Measurements from ENCODE around the gene TRPC4AP.

Gene TRPC4AP

DNA sequence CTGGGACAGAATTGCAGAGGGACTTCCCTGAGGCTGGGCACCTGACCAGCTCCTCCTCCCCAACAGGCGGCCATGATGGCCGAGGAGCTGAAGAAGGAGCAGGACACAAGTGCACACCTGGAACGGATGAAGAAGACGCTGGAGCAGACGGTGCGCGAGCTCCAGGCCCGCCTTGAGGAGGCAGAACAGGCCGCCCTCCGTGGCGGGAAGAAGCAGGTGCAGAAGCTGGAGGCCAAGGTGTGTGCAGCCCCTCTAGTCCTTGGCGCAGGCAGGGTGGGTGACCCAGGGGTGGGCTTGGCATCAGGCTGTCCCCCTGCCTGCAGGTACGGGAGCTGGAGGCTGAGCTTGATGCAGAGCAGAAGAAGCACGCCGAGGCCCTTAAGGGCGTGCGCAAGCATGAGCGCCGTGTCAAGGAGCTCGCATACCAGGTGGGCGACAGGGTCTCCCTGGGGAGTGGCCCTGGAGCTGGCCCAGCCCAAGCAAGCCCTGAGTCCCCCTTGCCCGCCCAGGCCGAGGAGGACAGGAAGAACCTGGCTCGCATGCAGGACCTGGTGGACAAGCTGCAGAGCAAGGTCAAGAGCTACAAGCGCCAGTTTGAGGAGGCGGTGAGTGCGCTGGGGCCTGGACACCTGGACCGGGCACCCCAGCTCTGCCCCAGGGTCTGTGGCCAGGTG is 91.5 kb downstream of the TRPC4AP start:
- DNase-seq (ENCODE audit: low read depth): no peak

DNA sequence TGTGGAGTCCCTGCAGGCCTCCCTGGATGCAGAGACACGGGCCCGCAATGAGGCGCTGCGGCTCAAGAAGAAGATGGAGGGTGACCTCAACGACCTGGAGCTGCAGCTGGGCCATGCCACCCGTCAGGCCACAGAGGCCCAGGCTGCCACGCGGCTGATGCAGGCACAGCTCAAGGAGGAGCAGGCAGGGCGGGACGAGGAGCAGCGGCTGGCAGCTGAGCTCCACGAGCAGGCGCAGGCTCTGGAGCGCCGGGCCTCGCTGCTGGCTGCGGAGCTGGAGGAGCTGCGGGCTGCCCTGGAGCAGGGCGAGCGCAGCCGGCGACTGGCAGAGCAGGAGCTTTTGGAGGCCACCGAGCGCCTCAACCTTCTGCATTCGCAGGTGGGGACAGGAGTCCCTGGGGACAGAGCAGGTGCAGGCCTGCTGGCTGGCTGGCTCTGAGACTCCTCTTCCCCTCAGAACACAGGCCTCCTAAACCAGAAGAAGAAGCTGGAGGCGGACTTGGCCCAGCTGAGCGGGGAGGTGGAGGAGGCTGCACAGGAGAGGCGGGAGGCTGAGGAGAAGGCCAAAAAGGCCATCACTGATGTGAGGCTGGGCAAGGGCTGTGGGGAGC is 92.2 kb downstream of the TRPC4AP start:
- DNase-seq (ENCODE audit: low read depth): no peak

DNA sequence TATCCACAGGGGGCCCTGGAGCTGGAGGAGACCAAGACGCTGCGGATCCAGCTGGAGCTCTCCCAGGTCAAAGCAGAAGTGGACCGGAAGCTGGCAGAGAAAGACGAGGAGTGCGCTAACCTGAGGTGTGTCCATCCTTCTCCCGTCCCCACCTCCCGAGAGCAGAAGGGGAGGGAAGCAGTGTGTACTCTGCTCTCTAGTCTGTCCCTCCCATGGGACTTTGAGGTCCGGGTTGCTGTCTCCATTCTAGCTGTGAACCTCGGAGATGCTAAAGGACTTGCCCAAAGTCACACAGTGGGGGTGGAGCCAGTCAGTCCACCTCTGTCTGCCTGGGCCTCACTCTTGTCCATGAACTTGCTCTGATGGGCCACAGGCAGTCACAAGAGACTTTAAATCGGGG is 92.8 kb downstream of the TRPC4AP start:
- DNase-seq (ENCODE audit: low read depth): no peak

DNA sequence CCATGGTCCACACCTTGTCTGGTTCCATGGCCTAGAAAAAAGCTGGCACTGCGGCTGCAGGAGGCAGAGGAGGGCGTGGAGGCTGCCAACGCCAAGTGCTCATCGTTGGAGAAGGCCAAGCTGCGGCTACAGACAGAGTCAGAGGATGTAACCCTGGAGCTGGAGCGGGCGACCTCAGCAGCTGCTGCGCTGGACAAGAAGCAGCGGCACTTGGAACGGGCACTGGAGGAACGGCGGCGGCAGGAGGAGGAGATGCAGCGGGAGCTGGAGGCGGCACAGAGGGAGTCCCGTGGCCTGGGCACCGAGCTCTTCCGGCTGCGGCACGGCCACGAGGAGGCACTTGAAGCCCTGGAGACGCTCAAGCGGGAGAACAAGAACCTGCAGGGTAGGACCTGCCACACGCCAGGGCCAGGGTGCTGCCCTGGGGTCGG is 93.6 kb downstream of the TRPC4AP start:
- DNase-seq (ENCODE audit: low read depth): no peak

DNA sequence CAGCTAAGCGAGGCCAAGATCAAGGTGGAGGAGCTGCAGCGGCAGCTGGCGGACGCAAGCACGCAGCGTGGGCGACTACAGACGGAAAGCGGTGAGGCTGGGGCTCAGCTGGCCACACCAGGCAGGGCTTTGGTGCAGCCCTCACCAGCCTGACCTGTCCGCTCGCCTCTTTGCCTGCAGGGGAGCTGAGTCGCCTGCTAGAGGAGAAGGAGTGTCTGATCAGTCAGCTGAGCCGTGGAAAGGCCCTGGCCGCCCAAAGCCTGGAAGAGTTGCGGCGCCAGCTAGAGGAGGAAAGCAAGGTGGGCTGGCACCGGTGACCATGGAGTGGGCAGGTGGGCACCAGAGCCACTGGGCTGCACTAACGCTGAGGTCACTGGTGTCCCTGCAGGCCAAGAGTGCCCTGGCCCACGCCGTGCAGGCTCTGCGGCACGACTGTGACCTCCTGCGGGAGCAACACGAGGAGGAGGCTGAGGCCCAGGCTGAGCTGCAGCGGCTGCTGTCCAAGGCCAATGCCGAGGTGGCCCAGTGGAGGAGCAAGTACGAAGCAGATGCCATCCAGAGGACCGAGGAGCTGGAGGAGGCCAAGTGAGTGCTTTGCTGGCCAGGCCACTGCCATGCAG is 94.2 kb downstream of the TRPC4AP start:
- no peak for DNase-seq (ENCODE audit: low read depth)

DNA sequence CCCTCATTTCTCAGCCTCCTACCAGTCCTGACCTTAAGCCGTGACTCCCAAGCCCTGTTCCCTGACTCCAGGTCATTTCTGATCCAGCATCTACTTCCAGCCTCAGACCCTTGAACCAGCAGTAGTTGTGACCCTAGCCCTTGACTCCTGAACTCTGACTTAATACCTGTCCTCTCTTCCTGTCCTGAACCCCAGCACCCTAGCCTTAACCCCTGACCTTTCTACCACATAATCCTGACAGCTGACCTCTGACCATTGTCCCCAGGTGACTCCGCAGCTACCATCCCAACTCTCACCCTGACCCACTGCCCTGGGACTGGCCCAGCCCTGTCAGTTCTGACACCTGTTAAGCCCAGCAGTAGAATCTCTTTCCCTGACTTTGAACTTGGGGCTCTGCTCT is 94.8 kb downstream of the TRPC4AP start:
- DNase-seq (ENCODE audit: low read depth): no peak

DNA sequence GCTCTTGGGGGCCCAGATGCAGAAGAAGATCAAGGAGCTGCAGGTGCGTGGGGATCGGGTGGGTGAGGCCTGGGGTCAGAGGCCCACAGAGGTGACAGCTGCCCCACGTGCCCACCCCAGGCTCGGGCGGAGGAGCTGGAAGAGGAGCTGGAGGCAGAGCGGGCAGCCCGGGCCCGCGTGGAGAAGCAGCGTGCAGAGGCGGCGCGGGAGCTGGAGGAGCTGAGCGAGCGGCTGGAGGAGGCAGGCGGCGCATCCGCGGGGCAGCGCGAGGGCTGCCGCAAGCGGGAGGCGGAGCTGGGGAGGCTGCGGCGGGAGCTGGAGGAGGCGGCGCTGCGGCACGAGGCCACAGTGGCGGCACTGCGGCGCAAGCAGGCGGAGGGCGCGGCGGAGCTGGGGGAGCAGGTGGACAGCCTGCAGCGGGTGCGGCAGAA is 95.5 kb downstream of the TRPC4AP start:
- no peak for DNase-seq (ENCODE audit: low read depth)

DNA sequence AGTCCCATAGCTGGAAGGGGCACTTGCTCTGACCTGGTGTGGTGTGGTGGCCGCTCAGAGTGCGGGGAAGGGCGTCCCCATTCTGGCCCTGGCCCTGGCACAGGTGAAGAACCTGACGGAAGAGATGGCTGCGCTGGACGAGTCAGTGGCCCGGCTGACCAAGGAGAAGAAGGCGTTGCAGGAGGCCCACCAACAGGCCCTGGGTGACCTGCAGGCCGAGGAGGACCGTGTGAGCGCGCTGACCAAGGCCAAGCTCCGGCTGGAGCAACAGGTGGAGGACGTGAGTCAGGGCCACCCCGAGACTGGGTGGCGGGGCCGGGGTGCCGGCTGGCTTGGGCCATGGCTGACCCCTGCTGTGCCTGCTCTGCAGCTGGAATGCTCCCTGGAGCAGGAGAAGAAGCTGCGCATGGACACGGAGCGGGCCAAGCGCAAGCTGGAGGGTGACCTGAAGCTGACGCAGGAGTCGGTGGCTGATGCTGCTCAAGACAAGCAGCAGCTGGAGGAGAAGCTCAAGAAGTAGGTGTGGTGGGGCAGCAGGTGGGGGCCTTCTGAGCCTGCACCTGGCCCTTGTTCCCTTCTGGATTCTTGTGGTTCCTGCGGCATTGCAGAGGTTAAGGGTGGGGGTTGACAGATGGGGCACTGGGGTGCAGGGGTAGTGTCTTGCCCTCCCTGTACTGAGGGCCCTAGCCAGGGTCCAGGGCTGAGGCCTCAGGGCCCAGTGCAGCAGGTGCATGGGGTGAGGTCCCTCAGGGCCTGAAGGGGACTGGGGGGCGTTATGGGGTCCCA is 96.2 kb downstream of the TRPC4AP start:
- DNase-seq (ENCODE audit: low read depth): no peak

DNA sequence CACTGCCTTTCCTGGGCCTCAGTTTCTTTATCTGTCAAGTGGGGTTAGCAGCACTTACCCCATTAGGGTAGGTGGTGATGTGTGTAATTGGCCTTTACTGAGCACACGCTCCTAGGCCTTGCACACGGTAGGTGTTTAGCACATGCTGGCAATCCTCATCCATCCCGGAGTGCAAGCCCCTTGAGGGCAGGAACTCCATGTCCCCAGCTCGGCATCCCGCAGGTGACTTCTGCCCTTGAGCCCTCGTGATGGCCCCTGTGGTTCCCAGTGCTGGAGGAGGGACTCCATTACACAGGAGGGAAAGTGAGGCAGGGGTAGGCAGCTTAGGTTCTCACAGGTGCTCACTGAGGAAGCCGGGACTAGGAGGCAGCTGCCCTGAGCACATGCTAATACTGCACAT is 96.9 kb downstream of the TRPC4AP start:
- no peak for DNase-seq (ENCODE audit: low read depth)

DNA sequence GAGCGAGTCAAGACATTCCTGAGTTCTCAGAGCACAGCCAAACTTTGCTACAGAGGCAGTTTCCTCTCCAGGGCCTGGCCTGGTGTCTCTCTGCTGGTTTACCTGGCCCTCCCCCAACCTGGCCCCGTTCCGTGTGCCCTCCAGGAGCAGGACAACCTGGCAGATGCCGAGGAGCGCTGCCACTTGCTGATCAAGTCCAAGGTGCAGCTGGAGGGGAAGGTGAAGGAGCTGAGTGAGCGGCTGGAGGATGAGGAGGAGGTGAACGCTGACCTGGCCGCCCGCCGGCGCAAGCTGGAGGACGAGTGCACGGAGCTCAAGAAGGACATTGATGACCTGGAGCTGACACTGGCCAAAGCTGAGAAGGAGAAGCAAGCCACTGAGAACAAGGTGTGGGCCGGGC is 97.4 kb downstream of the TRPC4AP start:
- no peak for DNase-seq (ENCODE audit: low read depth)

DNA sequence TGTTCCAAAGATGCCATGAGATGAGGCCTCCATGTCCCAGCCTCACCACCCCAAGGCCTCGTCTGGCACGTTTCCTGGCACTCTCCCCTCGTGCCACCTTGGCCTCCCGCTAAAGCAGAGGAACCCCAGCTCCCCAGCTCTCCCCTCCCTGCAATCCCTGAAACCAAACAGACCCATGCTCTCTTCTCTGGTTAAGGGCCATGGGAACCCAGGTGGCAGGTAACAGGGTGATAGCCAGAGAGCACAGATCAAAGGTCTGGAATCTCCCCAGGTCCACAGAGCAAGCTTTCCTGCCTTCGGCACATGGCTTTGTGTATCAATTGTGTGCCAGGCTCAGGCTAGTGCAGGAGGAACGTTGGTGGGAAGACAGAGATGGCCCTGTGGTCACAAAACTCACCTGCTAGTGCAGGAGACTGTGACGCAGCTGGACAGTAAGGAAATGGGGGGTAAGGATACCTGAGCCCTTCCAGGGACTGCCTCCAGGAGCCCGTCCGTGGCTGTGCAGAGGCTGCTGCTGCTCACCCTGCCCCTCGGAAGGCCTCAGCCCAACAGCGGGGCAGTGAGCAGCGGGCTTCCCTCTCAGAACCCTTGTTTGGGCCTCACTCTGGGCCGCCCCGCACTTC is 98.0 kb downstream of the TRPC4AP start:
- no peak for DNase-seq (ENCODE audit: low read depth)

DNA sequence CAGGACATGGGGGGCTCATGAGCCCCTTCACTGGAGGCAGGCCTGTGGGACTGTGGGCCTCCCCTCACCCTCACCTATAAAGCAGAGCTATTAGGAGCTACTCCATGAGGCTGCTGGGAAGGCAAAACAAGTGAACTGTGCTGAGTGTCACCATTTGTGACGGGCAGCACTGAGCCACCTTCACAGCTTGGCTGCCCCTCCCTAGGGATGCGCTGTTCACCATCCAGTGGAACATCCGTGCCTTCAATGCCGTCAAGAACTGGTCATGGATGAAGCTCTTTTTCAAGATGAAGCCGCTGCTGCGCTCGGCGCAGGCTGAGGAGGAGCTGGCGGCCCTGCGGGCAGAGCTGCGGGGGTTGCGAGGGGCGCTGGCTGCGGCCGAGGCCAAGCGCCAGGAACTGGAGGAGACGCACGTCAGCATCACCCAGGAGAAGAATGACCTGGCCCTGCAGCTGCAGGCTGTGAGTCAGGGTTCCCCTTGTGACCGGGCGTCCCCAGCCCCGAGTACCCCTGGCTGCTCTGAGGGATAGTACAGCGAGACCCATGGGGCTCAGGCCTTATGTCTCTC is 98.6 kb downstream of the TRPC4AP start:
- no peak for DNase-seq (ENCODE audit: low read depth)

DNA sequence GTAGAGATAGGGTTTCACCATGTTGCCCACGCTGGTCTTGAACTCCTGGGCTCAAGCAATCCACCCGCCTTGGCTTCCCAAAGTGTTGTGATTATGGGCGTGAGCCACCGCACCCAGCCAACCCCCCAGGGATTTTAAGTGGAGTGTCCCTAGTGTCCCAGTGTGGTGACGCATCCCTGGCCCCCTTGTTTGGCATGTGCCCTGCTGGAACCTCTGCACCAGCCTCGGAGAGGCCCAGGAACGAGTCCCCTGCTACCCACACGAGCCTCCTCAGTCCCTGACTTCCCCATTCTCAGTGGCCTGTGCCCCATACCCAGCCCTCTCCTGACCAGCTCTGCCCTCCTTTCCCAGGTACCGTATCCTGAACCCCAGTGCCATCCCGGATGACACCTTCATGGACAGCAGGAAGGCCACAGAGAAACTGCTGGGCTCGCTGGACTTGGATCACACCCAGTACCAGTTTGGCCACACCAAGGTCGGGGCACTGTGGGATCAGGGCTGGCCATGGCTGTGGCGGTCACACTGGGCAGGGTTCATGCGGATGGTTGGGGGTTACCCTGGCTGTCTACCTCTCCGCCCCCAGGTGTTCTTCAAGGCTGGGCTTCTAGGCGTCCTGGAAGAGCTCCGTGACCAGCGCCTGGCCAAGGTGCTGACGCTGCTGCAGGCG is 99.7 kb downstream of the TRPC4AP start:
- DNase-seq (ENCODE audit: low read depth): no peak

DNA sequence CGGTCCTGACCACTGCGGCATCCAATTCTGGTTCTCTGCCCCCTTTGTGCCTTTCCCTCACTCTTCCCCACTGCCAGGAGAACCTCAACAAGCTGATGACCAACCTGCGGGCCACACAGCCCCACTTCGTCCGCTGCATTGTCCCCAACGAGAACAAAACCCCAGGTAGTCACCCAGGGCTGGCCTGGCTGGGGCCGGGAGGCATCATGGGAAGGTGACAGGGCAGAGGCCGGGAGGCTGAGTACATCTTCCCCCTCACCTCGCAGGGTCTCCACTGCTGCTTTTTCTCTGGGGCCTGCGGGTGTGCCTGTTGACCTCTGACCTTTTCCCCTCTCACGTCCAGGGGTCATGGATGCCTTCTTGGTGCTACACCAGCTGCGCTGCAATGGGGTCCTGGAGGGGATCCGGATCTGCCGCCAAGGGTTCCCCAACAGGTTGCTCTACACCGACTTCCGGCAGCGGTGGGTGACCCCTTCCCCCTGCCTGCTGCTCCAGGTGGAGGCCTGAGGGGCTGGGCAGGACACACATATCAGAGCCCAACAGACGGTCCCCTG is 101.9 kb downstream of the TRPC4AP start:
- DNase-seq (ENCODE audit: low read depth): no peak

DNA sequence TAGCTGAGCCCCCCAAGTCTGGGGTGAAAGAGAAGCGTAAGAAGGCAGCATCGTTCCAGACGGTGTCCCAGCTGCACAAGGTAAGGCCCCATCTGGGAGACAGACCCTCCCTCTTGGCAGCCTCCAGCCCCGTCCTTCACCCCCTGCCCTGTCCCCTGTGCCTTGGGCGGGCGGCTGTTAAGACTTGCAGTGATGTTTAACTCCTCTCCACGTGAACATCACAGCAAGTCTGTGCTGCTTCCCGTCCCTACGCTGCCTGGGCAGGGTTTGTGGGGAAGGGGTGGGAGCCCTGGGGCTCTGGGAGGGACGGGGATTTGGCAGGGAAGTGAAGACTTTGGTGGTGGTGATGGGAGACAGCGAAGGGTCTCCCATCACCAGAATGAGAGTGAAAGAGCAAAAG is 102.4 kb downstream of the TRPC4AP start:
- DNase-seq (ENCODE audit: low read depth): no peak

DNA sequence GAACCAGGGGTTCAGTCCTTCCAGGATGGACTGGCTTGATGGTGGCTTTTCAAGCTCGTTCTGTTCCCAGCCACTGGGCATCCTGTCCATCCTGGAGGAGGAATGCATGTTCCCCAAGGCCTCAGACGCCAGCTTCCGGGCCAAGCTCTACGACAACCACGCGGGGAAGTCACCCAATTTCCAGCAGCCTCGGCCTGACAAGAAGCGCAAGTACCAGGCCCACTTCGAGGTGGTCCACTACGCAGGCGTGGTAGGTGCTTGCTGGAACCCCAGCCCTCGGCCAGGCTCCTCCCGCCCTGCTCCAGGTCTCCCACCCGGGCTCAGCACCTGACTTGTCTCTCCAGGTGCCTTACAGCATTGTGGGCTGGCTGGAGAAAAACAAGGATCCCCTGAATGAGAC is 102.9 kb downstream of the TRPC4AP start:
- no peak for DNase-seq (ENCODE audit: low read depth)

DNA sequence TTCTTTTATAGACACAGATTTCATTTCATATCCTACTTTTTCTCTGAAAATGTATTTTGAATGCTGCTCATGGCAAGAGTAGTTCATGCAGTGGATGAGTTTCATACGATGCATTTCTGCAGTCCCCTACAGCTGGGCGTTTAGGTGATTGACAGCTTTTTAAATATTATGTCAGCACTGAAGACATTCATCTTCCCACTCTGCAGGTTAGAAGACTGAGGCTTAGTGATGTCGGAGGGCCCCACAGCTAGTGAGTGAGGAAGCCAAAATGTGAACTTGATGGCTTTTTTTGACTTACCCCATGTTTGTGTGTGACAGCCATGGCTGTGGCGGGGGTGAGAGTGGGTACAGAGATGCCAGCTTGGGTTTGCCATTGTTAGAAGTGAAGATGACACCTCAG is 103.5 kb downstream of the TRPC4AP start:
- DNase-seq (ENCODE audit: low read depth): no peak

DNA sequence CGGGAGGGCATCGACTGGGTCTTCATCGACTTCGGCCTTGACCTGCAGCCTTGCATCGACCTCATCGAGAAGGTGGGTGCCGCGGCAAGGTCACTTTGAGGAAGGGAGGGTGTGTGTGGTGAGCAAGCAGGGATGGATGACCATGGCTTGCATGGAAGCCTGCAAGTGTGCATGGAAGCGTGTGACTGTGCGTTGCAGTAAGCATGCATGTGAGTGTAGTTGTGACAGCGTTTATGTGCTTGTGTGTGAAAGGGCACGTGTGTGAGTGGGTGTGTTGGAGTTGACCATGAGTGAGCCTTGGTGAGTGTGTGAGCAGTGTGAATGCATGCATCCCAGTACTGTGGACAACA is 104.4 kb downstream of the TRPC4AP start:
- DNase-seq (ENCODE audit: low read depth): no peak

DNA sequence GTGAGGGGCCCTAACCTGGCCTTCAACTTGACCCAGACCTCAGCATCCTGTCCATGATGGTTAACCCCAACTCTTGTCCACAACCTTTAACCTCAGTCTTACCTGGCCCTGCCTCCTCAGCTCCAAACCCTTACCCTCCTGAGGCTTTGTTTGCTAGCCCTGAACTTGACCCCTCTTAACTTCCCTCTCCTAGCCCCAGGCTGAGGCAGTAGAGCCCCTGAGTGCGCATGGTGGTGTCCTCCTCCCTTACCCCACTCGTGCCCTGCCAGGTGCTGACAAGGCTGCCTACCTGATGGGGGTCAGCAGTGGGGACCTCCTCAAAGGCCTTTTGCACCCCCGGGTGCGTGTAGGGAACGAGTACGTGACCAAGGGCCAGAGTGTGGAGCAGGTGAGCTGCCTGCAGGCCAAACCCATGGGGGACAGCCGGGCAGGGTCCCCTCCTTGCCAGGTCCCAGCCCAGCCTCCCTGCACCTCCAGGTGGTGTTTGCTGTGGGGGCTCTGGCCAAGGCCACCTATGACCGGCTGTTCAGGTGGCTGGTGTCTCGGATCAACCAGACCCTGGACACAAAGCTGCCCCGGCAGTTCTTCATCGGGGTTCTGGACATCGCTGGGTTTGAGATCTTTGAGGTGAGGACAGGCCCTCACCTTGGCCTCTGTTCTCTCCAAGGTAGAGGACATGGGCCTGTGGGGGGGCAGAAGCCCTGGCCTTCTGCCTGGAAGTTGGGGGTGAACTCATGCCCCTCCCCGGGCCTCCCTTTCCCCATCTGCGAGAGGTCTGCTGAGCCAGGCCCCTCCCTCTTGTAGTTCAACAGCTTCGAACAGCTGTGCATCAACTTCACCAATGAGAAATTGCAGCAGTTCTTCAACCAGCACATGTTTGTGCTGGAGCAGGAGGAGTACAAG is 105.1 kb downstream of the TRPC4AP start:
- no peak for DNase-seq (ENCODE audit: low read depth)
